GM23338 (cell line): ENCODE results near the gene RYR2.

Source experiments
- CREB1 ChIP-seq: fragments of 250-450 bp; sonication (Bioruptor Pico); IDR thresholded peaks from 2 replicates; pipeline ENCODE4 v1.5.0; 2020; ENCODE audit warnings: low read depth, mild to moderate bottlenecking, moderate library complexity
- CTCF ChIP-seq, 2 experiments: fragments of 200-600 bp in 1 of 2; sonication (generic) in 1 of 2; conservative IDR thresholded peaks; 2 replicates each; pipeline versions ENCODE4 v1.5.1 to v1.6.1; 2016 to 2017; ENCODE audit warnings: antibody characterized with exemption in 2 of 2, low read depth in 2 of 2, mild to moderate bottlenecking in 2 of 2, moderate library complexity in 1 of 2
- ETS1 ChIP-seq: IDR thresholded peaks from 2 replicates; pipeline ENCODE4 v1.6.1; 2016; ENCODE audit warnings: antibody characterized with exemption
- EZH2phosphoT487 ChIP-seq: fragments of 200-600 bp; sonication (generic); IDR thresholded peaks from one replicate; pipeline ENCODE4 v1.8.1; 2018; ENCODE audit warnings: antibody characterized with exemption; ENCODE audit not compliant: unreplicated experiment
- POLR2AphosphoS5 ChIP-seq: IDR thresholded peaks from 2 replicates; pipeline ENCODE4 v1.6.1; 2016; ENCODE audit warnings: antibody characterized with exemption, low read depth
- REST ChIP-seq: IDR thresholded peaks from one replicate; pipeline ENCODE4 v1.6.1; 2018; ENCODE audit warnings: antibody characterized with exemption; ENCODE audit not compliant: unreplicated experiment
- ZNF331 ChIP-seq: fragments of 250-450 bp; sonication (Bioruptor Pico); IDR thresholded peaks from 2 replicates; pipeline ENCODE4 v1.5.0; 2020; ENCODE audit warnings: low read depth, mild to moderate bottlenecking, moderate library complexity

- no peak for TF ChIP-seq CTCF (conservative IDR thresholded peaks at IDR 0.05; ENCODE audit: low read depth in 2 of 2)
- no peak for TF ChIP-seq EZH2phosphoT487
- no peak for TF ChIP-seq REST
- TF ChIP-seq CREB1 (CRISPR knock-in tag): no peak
- TF ChIP-seq POLR2AphosphoS5: no peak
- TF ChIP-seq ZNF331 (CRISPR knock-in tag): no peak
- no peak for TF ChIP-seq ETS1
Measured at GRCh38 chr1:237172118-237172485, 130.1 kb downstream of the RYR2 start.
